NCI-H510A (cell line): ENCODE measurements around the gene TRIM2.

Experiments
- DNase-seq: peaks from one replicate; lab custom pipeline; 2025; lab: John Stamatoyannopoulos, UW

TRIM2 gene

DNA sequence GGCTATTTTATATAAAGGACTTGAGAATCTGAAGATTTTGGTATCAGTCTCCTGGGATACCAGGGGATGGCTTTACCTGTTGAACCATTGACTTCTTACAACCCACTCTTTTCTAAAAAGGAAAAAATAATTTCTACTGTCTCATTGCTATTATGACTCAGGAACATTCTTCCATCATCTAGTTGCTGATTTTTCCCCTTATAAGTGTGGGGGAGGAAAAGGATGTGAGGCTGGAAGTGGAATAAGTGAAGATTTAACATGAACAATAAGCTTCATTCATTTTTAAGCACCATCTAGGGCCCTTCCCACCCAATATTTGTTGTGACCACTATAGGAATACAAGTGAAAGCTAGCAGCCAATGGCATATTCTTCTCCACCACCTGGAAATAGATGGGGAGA is 129.6 kb downstream of the TRIM2 start:
- DNase-seq = no peak

DNA sequence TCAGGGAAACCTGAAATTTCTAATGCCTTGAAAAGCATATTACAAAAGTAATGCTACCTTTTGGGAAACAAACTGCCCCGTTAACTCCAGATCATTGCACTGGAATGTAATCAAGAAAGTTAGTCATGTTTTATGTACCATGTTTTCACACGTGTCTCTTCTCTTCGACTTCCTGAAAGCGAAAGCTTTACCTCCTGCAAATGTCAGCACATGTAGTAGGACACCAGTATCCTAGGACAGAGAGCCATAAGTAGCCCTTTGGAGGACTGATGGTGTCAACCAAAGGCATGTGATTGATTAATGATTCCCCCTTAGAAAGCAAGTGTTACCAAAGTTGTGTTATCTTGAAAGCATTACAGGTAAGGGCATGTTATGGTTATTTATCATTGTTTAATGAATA is 131.4 kb downstream of the TRIM2 start:
- DNase-seq = no peak

DNA sequence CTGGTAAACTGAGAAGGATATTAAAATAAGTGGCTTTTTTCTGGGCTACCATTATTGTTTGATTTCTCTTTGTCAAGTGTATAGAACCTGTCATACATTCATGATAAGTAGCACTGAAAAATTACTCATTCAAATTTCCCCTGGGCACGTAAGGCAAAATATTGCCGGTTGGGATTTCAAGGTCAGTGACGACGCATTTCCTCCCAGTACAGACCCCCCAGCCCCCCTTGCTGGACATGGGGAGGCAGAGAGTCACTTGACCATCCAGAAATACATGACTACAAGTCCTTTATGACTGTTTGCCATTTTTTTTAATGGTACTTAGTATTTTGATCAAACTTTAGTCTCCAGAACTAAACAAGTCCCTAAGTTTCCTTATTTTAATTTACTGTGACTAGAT is 133.4 kb downstream of the TRIM2 start:
- DNase-seq = no peak

GRCh38 chr4:153341575-153342090 is 137.4 kb downstream of the TRIM2 start:
- no peak for DNase-seq

DNA sequence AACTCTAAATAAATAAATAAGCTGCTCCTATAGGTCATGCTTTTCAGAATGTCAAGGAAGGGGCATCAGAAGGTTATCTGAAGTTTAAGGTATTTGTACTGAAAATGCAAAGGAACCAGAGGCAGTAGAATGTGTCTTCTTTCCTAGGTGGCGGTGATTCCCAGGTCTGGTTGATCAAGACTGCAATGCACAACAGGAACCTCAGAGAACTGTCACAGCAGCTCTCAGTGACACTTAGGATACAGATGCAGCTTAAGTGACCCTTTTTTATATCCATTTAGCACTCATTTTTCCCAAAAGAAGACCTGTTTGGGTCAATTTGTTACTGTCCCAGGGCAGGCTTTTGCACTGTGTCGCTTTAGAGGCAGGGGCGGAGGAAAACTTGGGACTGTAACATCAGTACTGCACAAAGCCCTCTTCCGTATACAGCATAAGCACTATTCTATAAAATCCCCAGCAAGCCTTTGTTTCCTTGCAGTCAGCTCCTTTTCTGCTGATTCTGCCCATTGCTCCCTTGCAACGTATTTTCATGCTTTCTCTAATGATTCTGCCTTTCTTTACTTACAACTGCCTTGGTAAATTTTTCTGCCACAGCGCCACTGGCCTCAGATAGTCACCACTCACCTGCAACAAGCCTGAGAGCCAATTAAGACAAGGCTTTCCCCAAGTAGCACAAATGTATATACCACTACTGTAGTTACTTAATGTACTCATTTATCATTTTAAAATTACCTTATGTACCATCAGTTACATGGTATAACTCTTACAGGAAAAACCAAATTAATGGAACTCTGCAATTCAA is 138.7 kb downstream of the TRIM2 start:
- no peak for DNase-seq

GRCh38 chr4:153344131-153345011 is 140.1 kb downstream of the TRIM2 start, which contains the start of gene MND1:
Gene MND1 (plus strand): TSS chr4:153344688. CDS start chr4:153344738, 50 bp downstream.
- DNase-seq = peak; percentile 34

GRCh38 chr4:153345012-153345981 is 141.1 kb downstream of the TRIM2 start:
- peak; percentile 37 for DNase-seq

GRCh38 chr4:153346031-153346430 is 141.8 kb downstream of the TRIM2 start:
- no peak for DNase-seq

- no peak for DNase-seq
Measured at GRCh38 chr4:153346563-153346962, 142.3 kb downstream of the TRIM2 start.

GRCh38 chr4:153347117-153347516 is 142.9 kb downstream of the TRIM2 start:
- DNase-seq = no peak

- DNase-seq = no peak
Measured at GRCh38 chr4:153348006-153348405, 143.8 kb downstream of the TRIM2 start.

DNA sequence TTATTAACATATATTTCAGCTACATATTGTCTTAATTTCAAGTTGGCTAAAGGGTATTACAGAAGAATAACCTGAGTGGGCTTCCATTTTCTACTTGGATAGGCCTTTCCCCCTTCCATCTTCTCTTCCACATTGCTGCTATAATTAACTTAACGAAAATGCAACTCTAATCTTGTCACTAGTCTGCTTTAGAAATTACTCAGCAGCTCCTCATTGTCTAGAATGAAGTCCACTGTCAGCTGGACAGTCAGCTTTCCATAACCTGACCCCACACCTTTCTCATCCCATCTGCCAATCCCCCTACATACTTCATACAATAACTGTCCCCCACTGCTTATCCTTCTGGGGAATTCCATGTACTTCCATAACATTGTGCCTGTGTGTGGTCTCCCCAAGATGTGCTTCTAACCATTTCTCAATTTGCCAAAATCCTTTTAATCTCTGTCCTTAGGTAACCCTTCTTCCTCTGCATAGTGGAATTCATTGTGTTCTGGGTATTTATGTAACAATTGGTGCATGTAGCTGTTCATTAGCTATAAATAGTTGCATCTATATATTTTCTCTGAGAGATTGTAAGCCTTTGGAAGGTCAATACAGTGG is 145.1 kb downstream of the TRIM2 start:
- DNase-seq = no peak

GRCh38 chr4:153362184-153362583 is 157.9 kb downstream of the TRIM2 start:
- DNase-seq = no peak

GRCh38 chr4:153364061-153364460 is 159.8 kb downstream of the TRIM2 start:
- DNase-seq = no peak

DNA sequence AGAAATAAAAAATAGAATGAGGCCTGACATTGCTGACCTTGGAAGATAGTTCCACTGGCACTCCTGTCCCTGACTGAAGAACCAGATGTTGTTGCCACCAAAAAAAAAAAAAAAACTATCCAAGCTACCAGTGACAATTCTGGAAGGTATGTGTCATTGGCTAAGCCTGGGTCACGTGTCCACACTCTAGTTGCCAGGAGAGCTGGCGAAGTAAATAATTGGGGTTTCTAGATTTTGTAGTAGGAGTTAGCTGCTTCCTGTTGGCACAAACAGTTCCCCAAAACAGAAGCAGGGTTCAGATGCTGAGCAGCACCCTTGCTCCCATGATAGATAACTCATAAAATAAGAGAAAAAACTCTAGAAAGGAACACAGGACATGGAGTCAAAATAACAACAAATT is 160.8 kb downstream of the TRIM2 start:
- no peak for DNase-seq

DNA sequence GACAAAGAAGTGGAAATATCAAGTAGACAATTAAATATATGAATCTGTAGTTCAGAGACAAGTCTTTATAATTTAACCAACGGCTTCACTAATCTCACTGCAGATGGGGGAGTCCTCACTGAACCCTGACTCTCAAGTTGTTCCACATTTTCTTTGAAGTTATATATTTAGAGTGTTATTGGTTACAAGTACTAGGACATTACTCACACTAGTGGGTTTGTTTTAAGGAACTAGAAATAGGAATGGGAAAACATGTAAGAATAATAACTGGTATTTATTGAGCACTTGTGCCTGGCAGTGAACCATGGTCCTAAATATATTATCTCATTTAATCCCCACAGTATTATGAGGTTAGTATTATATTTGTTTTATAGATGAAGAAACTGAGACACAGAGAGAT is 162.2 kb downstream of the TRIM2 start:
- no peak for DNase-seq

DNA sequence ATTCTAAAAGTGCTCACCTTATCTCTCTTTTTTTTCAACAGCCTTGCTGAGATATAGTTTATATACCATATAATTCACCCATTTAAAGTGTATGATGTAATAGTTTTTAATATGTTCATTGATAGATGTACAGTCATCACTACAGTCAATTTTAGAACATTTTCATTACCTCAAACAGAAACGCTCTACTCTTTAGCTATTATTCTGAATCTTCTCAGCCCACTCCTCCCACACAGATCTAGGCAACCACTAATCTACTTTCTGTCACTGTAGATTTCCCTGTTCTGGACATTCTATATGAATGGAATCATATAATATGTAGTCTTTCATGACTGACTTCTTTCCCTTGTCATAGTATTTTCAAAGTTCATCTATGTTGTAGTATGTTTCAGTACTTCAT is 162.8 kb downstream of the TRIM2 start:
- no peak for DNase-seq

DNA sequence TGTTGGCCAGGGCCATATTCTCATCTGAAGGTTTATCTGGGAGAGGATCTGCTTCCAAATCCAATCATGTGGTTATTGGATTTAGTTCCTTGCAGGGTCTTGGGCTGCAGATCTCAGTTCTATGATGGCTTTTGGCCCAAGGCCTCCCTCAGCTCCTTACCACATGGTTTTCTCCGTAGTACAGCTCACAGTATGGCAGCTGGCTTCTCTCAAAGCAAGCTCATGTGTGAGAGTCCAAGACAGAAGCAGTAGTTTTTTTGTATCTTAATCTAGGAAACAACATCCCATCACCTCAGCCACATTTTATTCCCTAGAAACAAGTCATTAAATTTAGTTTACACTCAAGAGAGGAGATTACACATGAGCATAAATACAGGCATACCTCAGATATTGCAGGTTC is 164.8 kb downstream of the TRIM2 start:
- DNase-seq = no peak

GRCh38 chr4:153371701-153372234 is 167.5 kb downstream of the TRIM2 start:
- DNase-seq = no peak

- DNase-seq = no peak
Measured at GRCh38 chr4:153372967-153373562, 168.8 kb downstream of the TRIM2 start.

DNA sequence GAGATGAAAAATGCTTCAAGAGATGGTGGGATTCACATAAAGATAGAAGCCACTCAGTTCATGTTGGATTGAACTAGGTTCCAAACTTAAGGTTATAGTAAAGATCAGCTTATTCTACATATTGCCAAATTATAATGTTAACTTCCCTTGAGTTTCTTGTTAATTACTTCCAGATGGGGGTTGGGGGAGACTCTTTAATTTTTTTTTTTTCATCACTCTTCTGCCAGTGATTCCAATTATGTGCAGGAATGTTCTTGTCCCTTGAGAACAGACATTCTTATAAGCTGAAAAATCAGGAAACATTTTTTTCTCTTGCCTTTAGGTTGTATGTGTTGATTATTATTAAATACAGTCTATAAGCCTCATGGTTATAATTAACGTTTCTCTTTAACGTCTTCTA is 170.2 kb downstream of the TRIM2 start:
- no peak for DNase-seq
